Measurements from ENCODE around the gene PTPRG. TPM values are rescaled to one million over a fixed set of nuclear protein-coding genes. Genes with fewer than 3 reads are reported as not detected.

The PTPRG gene
- total RNA-seq, 4 donors from 2014 or later: 8.4 to 37.3 (median 14.9) TPM

GRCh38 chr3:62203152-62203551, 641.8 kb downstream of the PTPRG start:
- TF ChIP-seq POLR2A (IDR thresholded peaks at IDR 0.05) (no peak), CTCF (IDR thresholded peaks at IDR 0.05) (no peak)
- H3K4me3 ChIP-seq (ENCODE audit: low read depth, poor library complexity, severe bottlenecking): no peak overlapping the region
- 92 to 95% methylated on average over 22 of the region's 22 CpGs for WGBS, 2 donors
- intact Hi-C loops (cut with DNase I; ENCODE audit: low total_unique reads): loop anchor here (10.0 kb wide), 1 partner anchor 352 kb away; no protein-coding TSS in a partner anchor
- DNase-seq (ENCODE audit: low spot score in 2 of 2): peak in 1 of 2 donors; percentile 68

- intact Hi-C loops (cut with DNase I; ENCODE audit: low total_unique reads): loop anchor here (10.0 kb wide), 1 partner anchor 351 kb away; no protein-coding TSS in a partner anchor
- TF ChIP-seq POLR2A (IDR thresholded peaks at IDR 0.05): no peak
- no peak for TF ChIP-seq CTCF (IDR thresholded peaks at IDR 0.05)
- WGBS, 2 donors: 91 to 95% methylated on average over 19 of the region's 19 CpGs
- no peak overlapping the region for H3K4me3 ChIP-seq (ENCODE audit: low read depth, poor library complexity, severe bottlenecking)
- no peak for DNase-seq (ENCODE audit: low spot score in 2 of 2)
Observed at GRCh38 chr3:62203561-62203960, 642.2 kb downstream of the PTPRG start.

- no peak for DNase-seq (ENCODE audit: low spot score in 2 of 2)
- intact Hi-C loops (cut with DNase I; ENCODE audit: low total_unique reads): loop anchor here (10.0 kb wide), 1 partner anchor 348 kb away; no protein-coding TSS in a partner anchor
Observed at GRCh38 chr3:62207197-62207596, 645.8 kb downstream of the PTPRG start.

GRCh38 chr3:62208385-62208784, 647.0 kb downstream of the PTPRG start:
- WGBS, 2 donors: 92 to 98% methylated on average over 4 of the region's 4 CpGs
- H3K4me3 ChIP-seq (ENCODE audit: low read depth, poor library complexity, severe bottlenecking): no peak overlapping the region
- intact Hi-C loops (cut with DNase I; ENCODE audit: low total_unique reads): loop anchor here (10.0 kb wide), 1 partner anchor 346 kb away; no protein-coding TSS in a partner anchor
- TF ChIP-seq POLR2A (IDR thresholded peaks at IDR 0.05): no peak
- no peak for TF ChIP-seq CTCF (IDR thresholded peaks at IDR 0.05)
- no peak for DNase-seq (ENCODE audit: low spot score in 2 of 2)

More at GRCh38 chr3:62207197-62207596, 645.8 kb downstream of the PTPRG start:
- TF ChIP-seq CTCF (IDR thresholded peaks at IDR 0.05) (no peak), POLR2A (IDR thresholded peaks at IDR 0.05) (no peak)
- no peak overlapping the region for H3K4me3 ChIP-seq (ENCODE audit: low read depth, poor library complexity, severe bottlenecking)
- WGBS, 2 donors: 91 to 94% methylated on average over 3 of the region's 3 CpGs

GRCh38 chr3:62209101-62209500, 647.7 kb downstream of the PTPRG start:
- no peak for DNase-seq (ENCODE audit: low spot score in 2 of 2)
- 55 to 60% methylated on average over 5 of the region's 5 CpGs for WGBS, 2 donors
- intact Hi-C loops (cut with DNase I; ENCODE audit: low total_unique reads): loop anchor here (10.0 kb wide), 1 partner anchor 346 kb away; no protein-coding TSS in a partner anchor
- TF ChIP-seq POLR2A (IDR thresholded peaks at IDR 0.05) (no peak), CTCF (IDR thresholded peaks at IDR 0.05) (no peak)
- H3K4me3 ChIP-seq (ENCODE audit: low read depth, poor library complexity, severe bottlenecking): no peak overlapping the region

GRCh38 chr3:62210011-62210410, 648.6 kb downstream of the PTPRG start:
- no peak overlapping the region for H3K4me3 ChIP-seq (ENCODE audit: low read depth, poor library complexity, severe bottlenecking)
- no peak for DNase-seq (ENCODE audit: low spot score in 2 of 2)
- WGBS, 2 donors: 62 to 63% methylated on average over 5 of the region's 5 CpGs
- intact Hi-C loops (cut with DNase I; ENCODE audit: low total_unique reads): no loop called here
- TF ChIP-seq CTCF (IDR thresholded peaks at IDR 0.05): no peak
- no peak for TF ChIP-seq POLR2A (IDR thresholded peaks at IDR 0.05)
